Uterus (tissue), 4 donors: ENCODE results near the gene CLK2. TPM values are rescaled to one million over a fixed set of nuclear protein-coding genes. Genes with fewer than 3 reads are reported as not detected.

ENCODE experiments used
- DNase-seq, 2 donors: peaks; one replicate each; pipeline ENCODE4 v3.0.0-alpha.2; 2019 to 2020
- H3K27ac ChIP-seq, 2 donors: fragments of 200-600 bp; sonication (generic); 1 replicate in 1 of 2; 2 replicates in 1 of 2; pipeline ENCODE4 v1.5.1; 2016 to 2018
- H3K27me3 ChIP-seq, 2 donors: fragments of 200-600 bp; sonication (generic); one replicate each; pipeline ENCODE4 v1.5.1; 2018 to 2019; ENCODE audit warnings: control low read depth in 1 of 2
- H3K36me3 ChIP-seq, 2 donors: fragments of 200-600 bp; sonication (generic); one replicate each; pipeline ENCODE4 v1.5.1; 2019; ENCODE audit warnings: control low read depth in 1 of 2
- H3K4me1 ChIP-seq, 2 donors: fragments of 200-600 bp; sonication (generic); one replicate each; pipeline ENCODE4 v1.5.1; 2018 to 2019; ENCODE audit warnings: control low read depth in 1 of 2
- H3K4me3 ChIP-seq, 2 donors: fragments of 200-600 bp; sonication (generic); 1 replicate in 1 of 2; 2 replicates in 1 of 2; pipeline ENCODE4 v1.5.1; 2018 to 2019; ENCODE audit warnings: mild to moderate bottlenecking in 1 of 2
- H3K9me3 ChIP-seq, 2 donors: fragments of 200-600 bp; sonication (generic); one replicate each; pipeline ENCODE4 v1.5.1; 2019; ENCODE audit warnings: control low read depth in 1 of 2
- CTCF ChIP-seq, 4 experiments: fragments of 200-600 bp in 2 of 4; fragments of 450-650 bp in 2 of 4; sonication (generic) in 2 of 4; IDR thresholded peaks; one replicate each; pipeline ENCODE4 v1.5.1; 2016 to 2019; ENCODE audit warnings: antibody characterized with exemption in 4 of 4, mild to moderate bottlenecking in 2 of 4, moderate library complexity in 1 of 4
- POLR2A ChIP-seq, 2 donors: fragments of 450-650 bp; IDR thresholded peaks; one replicate each; pipeline ENCODE4 v1.6.1; 2016; ENCODE audit warnings: antibody characterized with exemption in 2 of 2, mild to moderate bottlenecking in 1 of 2, moderate library complexity in 1 of 2
- intact Hi-C: fragments of 100-400 bp; cut with DNase I; formaldehyde crosslinking; loops from one replicate; pipeline ENCODE4 v1.15.1; 2023; ENCODE audit warnings: low total_unique reads
- total RNA-seq, 4 donors: library from RNA; depleted of rRNA in 3 of 4; stranded (reverse); fragments of >200 nt in 3 of 4; gene quantifications; one replicate each; pipeline versions ENCODE4 v1.1.0 to v1.2.4, GENCODE V29; 2014 to 2023
- donor health status: DM: yes; HTN: yes; CAD: no.

Gene CLK2
- total RNA-seq, 4 donors from 2014 or later: 25.4 to 75.3 (median 39.3) TPM

- H3K27me3 ChIP-seq: no peaks in the 10 kb centered on the region
- TF ChIP-seq POLR2A (IDR thresholded peaks at IDR 0.05) (no peak), CTCF (IDR thresholded peaks at IDR 0.05) (no peak)
- peaks cover 0 to 5% of the 10 kb centered on the region in 2 donors for H3K4me1 ChIP-seq
- no peak overlapping the region for H3K4me3 ChIP-seq
- H3K27ac ChIP-seq: no peak overlapping the region
- H3K9me3 ChIP-seq: no peaks in the 10 kb centered on the region
- no peak for DNase-seq
- intact Hi-C loops: no loop called here
- no peaks in the 10 kb centered on the region for H3K36me3 ChIP-seq
Measured at GRCh38 chr1:155267373-155267772, 5.9 kb downstream of the CLK2 start.

DNA sequence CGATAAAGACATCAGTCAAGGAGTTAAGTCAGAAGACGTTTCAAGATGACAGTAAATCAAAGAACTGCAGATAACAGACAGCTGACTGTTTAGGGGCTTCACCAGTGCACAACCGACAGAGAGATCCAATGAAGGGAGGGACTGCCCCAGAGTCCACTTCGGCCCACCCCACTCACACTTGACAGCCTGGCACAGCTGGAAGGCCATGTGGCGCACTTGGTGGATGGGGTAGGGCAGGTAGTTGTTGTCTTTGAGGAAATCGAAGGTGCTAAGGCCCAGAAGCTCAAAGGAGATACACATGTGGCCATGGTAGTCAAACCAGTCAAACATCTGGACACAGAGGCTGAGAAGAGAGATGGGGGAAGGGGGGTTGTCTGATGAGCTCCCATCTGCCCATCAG is 6.8 kb downstream of the CLK2 start:
- intact Hi-C loops: no loop called here
- DNase-seq: no peak
- Histone ChIP-seq H3K9me3 (no peaks in the 10 kb centered on the region), H3K4me3 (no peak overlapping the region), H3K4me1 (no peaks in the 10 kb centered on the region), H3K36me3 (no peaks in the 10 kb centered on the region), H3K27me3 (no peaks in the 10 kb centered on the region), H3K27ac (no peak overlapping the region)
- TF ChIP-seq CTCF (IDR thresholded peaks at IDR 0.05) (no peak), POLR2A (IDR thresholded peaks at IDR 0.05) (no peak)

GRCh38 chr1:155263067-155263466 is 10.2 kb downstream of the CLK2 start:
- peak overlapping the region in 1 of 2 donors; percentile 78 for H3K27ac ChIP-seq
- peaks cover 7 to 10% of the 10 kb centered on the region in 2 donors for H3K4me1 ChIP-seq
- DNase-seq: no peak
- H3K4me3 ChIP-seq: no peak overlapping the region
- H3K36me3 ChIP-seq: no peaks in the 10 kb centered on the region
- no peaks in the 10 kb centered on the region for H3K9me3 ChIP-seq
- H3K27me3 ChIP-seq: no peaks in the 10 kb centered on the region
- intact Hi-C loops: no loop called here
- TF ChIP-seq CTCF (IDR thresholded peaks at IDR 0.05) (no peak), POLR2A (IDR thresholded peaks at IDR 0.05) (no peak)

DNA sequence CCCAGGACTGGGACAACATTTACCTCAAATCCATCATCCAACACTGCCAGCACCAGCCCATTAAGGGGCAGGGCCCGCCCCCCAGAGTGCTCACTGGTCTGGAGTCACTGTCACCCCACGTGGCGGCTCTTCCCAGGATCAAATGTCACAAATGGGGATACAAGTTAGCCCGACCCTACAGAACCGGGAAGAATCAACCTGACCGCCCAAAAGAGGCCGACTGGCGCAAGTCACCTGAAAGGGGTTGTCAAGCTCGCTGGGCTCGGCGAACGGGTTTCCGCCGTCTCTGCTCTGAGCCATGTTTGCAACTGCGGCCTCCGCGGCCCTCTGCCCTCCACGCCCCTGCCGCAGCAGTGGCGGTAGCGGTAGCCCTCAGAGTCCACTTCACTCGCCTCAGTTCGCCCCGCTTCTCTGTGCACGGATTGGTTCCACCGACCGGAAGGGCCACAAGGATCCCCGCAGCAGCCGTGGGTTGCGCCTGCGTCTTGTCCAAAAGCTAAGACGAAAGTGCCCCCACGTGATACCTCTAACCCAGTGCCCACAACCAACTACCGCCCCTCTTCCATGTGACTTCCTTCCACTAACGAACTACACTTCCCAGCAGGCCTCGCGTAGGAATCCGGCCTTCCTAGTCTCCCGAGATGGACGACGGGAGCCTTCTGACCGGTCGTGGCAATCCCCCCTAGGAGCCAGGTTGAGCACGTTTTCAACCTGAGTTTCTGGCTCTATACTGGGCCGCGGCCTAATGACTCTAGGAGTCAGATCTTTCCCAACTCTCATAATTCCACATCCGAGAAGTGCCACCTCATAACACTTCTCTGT is 11.2 kb downstream of the CLK2 start, which contains the start of gene SCAMP3:
Gene SCAMP3, minus strand, starts transcription at position 509 of the 822 bp plus-strand sequence. Its CDS starts 209 bp downstream, at position 300.
- peak; percentile 93 to 97 for DNase-seq
- Histone ChIP-seq H3K27me3 (no peaks in the 10 kb centered on the region), H3K4me1 (peaks cover 7 to 10% of the 10 kb centered on the region in 2 donors), H3K9me3 (no peaks in the 10 kb centered on the region), H3K27ac (peak within 1 kb of the TSS; percentile 78 to 82), H3K4me3 (peak within 1 kb of the TSS; percentile 74 to 85), H3K36me3 (no peaks in the 10 kb centered on the region)
- intact Hi-C loops: no loop called here
- peak in 1 of 4 experiments; percentile 21 for TF ChIP-seq CTCF (IDR thresholded peaks at IDR 0.05)
- TF ChIP-seq POLR2A (IDR thresholded peaks at IDR 0.05): peak; percentile 63 to 65

GRCh38 chr1:155261493-155261851 is 11.8 kb downstream of the CLK2 start:
- no peaks in the 10 kb centered on the region for H3K36me3 ChIP-seq
- TF ChIP-seq CTCF (IDR thresholded peaks at IDR 0.05) (no peak), POLR2A (IDR thresholded peaks at IDR 0.05) (no peak)

More at GRCh38 chr1:155261493-155261851, 11.8 kb downstream of the CLK2 start:
- DNase-seq: no peak
- Histone ChIP-seq H3K4me3 (peak overlapping the region; percentile 74 to 85), H3K27me3 (no peaks in the 10 kb centered on the region), H3K9me3 (no peaks in the 10 kb centered on the region), H3K4me1 (peaks cover 7 to 10% of the 10 kb centered on the region in 2 donors), H3K27ac (peak overlapping the region; percentile 78 to 82)
- intact Hi-C loops: no loop called here
